Tibial nerve (tissue), 4 donors: ENCODE results near the gene SERINC3. TPM values are rescaled to one million over a fixed set of nuclear protein-coding genes. Genes with fewer than 3 reads are reported as not detected.

ENCODE experiments used
- DNase-seq, 2 donors: peaks; one replicate each; pipeline ENCODE4 v3.0.0-alpha.2; 2019; ENCODE audit warnings: low spot score in 2 of 2
- H3K27ac ChIP-seq, 4 donors: fragments of 200-600 bp; sonication (generic) in 3 of 4; one replicate each; pipeline ENCODE4 v1.5.1; 2017 to 2019; ENCODE audit warnings: mild to moderate bottlenecking in 1 of 4
- H3K27me3 ChIP-seq, 2 donors: fragments of 200-600 bp; sonication (generic) in 1 of 2; one replicate each; pipeline versions ENCODE4 v1.5.1 to v1.6.0; 2017 to 2019
- H3K36me3 ChIP-seq, 3 donors: fragments of 200-600 bp; sonication (generic); one replicate each; pipeline ENCODE4 v1.5.1; 2018 to 2019
- H3K4me1 ChIP-seq, 4 donors: fragments of 200-600 bp; sonication (generic) in 3 of 4; one replicate each; pipeline ENCODE4 v1.5.1; 2017 to 2019
- H3K4me3 ChIP-seq, 4 donors: fragments of 200-600 bp; sonication (generic) in 3 of 4; one replicate each; pipeline ENCODE4 v1.5.1; 2017 to 2019; ENCODE audit warnings: mild to moderate bottlenecking in 1 of 4, moderate library complexity in 1 of 4
- H3K9me3 ChIP-seq, 4 donors: fragments of 200-600 bp; sonication (generic) in 3 of 4; one replicate each; pipeline ENCODE4 v1.5.1; 2017 to 2019
- EP300 ChIP-seq, 2 donors: sonication (generic); formaldehyde crosslinking; IDR thresholded peaks; one replicate each; pipeline ENCODE4 v1.6.1; 2017; ENCODE audit warnings: antibody characterized with exemption in 2 of 2, mild to moderate bottlenecking in 1 of 2
- POLR2A ChIP-seq, 2 donors: fragments of 450-650 bp; IDR thresholded peaks; one replicate each; pipeline ENCODE4 v1.6.1; 2017; ENCODE audit warnings: antibody characterized with exemption in 2 of 2, mild to moderate bottlenecking in 2 of 2, moderate library complexity in 2 of 2
- WGBS, 2 donors: methylation state at CpG; one replicate each; pipeline ENCODE4 v1.1.5; 2018; 5-methylcytosine and 5-hydroxymethylcytosine counted together
- total RNA-seq, 4 donors: library from RNA; depleted of rRNA; stranded (reverse); fragments of >200 nt; gene quantifications; one replicate each; pipeline ENCODE4 v1.1.0, GENCODE V29; 2016
- TF ChIP-seq, protein P1 (sequence below), 5 experiments: fragments of 200-600 bp in 3 of 5; fragments of 450-650 bp in 2 of 5; sonication (generic) in 3 of 5; IDR thresholded peaks; one replicate each; pipeline ENCODE4 v1.5.1; 2016 to 2019; ENCODE audit warnings: antibody characterized with exemption in 5 of 5, mild to moderate bottlenecking in 3 of 5, moderate library complexity in 2 of 5

SERINC3 gene
- 10 to 100 TPM; 59.7 to 97.5 (median 86.7) TPM for total RNA-seq

- H3K27me3 ChIP-seq, result no peaks in the 10 kb centered on the region
- DNase-seq, result peak; percentile 96
- H3K27ac ChIP-seq, result peak within 1 kb of the TSS; percentile 96 to 99 (median 98)
- H3K4me3 ChIP-seq, result peak within 1 kb of the TSS; percentile 77 to 97 (median 84)
- H3K36me3 ChIP-seq, result peaks cover 0 to 5% (median 0%) of the 10 kb centered on the region in 3 donors
- WGBS, 2 donors, result 0 to 1% methylated on average over 36 to 46 of the region's 49 CpGs
- TF ChIP-seq EP300 (IDR thresholded peaks at IDR 0.05) (peak; percentile 95 to 98), POLR2A (IDR thresholded peaks at IDR 0.05) (peak; percentile 88 to 97)
- TF ChIP-seq, protein P1, sequence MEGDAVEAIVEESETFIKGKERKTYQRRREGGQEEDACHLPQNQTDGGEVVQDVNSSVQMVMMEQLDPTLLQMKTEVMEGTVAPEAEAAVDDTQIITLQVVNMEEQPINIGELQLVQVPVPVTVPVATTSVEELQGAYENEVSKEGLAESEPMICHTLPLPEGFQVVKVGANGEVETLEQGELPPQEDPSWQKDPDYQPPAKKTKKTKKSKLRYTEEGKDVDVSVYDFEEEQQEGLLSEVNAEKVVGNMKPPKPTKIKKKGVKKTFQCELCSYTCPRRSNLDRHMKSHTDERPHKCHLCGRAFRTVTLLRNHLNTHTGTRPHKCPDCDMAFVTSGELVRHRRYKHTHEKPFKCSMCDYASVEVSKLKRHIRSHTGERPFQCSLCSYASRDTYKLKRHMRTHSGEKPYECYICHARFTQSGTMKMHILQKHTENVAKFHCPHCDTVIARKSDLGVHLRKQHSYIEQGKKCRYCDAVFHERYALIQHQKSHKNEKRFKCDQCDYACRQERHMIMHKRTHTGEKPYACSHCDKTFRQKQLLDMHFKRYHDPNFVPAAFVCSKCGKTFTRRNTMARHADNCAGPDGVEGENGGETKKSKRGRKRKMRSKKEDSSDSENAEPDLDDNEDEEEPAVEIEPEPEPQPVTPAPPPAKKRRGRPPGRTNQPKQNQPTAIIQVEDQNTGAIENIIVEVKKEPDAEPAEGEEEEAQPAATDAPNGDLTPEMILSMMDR (IDR thresholded peaks at IDR 0.05), result peak in 2 of 5 experiments; percentile 11 to 18
- peaks cover 2 to 52% (median 33%) of the 10 kb centered on the region in 4 donors for H3K4me1 ChIP-seq
- no peaks in the 10 kb centered on the region for H3K9me3 ChIP-seq
Observed at GRCh38 chr20:44521484-44522481, at the start of gene SERINC3. SERINC3 (minus strand) TSS chr20:44522070; CDS start chr20:44521951, 119 bp downstream.

DNA sequence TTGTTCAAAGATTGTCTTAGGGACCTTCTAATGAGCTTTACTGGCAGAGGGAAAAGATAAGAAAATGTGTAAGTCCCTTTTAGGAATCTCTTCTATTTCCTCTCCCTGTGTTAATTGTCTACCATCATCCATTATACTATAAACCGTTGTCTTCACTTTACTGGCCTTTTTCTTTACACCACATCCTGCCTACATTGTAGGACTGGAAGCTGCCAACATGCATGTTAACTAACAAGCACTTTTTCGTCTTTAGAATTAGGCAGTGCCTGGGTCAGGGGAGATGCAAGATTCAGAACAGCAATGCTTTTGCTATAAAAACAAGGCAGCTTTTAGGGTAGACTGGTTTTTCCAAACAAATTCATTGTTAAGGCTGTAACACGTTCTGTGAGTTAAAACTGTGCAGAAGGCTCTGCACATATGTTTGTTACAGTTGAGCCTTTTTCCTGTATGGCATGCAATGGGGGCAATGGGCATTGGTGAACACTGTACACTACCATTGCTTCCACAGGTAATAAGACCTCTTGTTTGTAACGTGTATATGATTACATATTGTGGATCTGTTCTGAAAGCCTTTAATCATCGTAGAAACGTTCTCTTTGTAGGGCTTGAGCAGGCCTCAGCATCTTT is 49.6 kb upstream of the SERINC3 start:
- H3K27me3 ChIP-seq, result no peaks in the 10 kb centered on the region
- no peaks in the 10 kb centered on the region for H3K9me3 ChIP-seq
- no peak overlapping the region for H3K4me3 ChIP-seq
- peaks cover 0 to 34% (median 9%) of the 10 kb centered on the region in 4 donors for H3K4me1 ChIP-seq
- peak overlapping the region in 3 of 4 donors; percentile 73 to 85 (median 81) for H3K27ac ChIP-seq
- 70 to 71% methylated on average over 6 of the region's 6 CpGs for WGBS, 2 donors
- no peak for DNase-seq
- no peaks in the 10 kb centered on the region for H3K36me3 ChIP-seq
- TF ChIP-seq POLR2A (IDR thresholded peaks at IDR 0.05), result no peak
- TF ChIP-seq EP300 (IDR thresholded peaks at IDR 0.05), result no peak
- TF ChIP-seq, protein P1 (IDR thresholded peaks at IDR 0.05), result no peak

DNA sequence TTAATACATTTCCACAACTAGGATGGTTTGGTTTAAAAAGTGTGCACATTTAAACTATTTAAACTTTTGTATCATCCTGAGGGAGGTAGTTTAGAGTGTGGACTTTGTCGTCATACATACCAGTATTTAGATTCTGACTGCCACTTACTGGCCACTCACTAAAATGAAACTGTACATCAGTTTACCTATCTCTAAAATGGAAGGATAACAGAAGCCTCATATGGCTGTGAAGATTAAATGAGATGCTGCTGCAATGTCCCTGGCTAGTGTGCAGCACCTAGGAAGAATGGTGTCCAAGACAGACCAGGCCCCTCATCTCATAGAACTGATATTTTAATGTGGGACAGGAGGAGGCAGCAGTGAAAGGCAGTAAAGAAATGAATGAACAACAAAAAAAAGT is 48.5 kb upstream of the SERINC3 start:
- H3K27me3 ChIP-seq, result no peaks in the 10 kb centered on the region
- H3K27ac ChIP-seq, result no peak overlapping the region
- 100% methylated on average over 1 of the region's 1 CpG for WGBS, 2 donors
- DNase-seq, result no peak
- no peaks in the 10 kb centered on the region for H3K9me3 ChIP-seq
- TF ChIP-seq EP300 (IDR thresholded peaks at IDR 0.05), result no peak
- no peak for TF ChIP-seq POLR2A (IDR thresholded peaks at IDR 0.05)
- TF ChIP-seq, protein P1 (IDR thresholded peaks at IDR 0.05), result no peak
- H3K4me1 ChIP-seq, result peaks cover 0 to 27% (median 9%) of the 10 kb centered on the region in 4 donors
- H3K36me3 ChIP-seq, result no peaks in the 10 kb centered on the region
- no peak overlapping the region for H3K4me3 ChIP-seq

DNA sequence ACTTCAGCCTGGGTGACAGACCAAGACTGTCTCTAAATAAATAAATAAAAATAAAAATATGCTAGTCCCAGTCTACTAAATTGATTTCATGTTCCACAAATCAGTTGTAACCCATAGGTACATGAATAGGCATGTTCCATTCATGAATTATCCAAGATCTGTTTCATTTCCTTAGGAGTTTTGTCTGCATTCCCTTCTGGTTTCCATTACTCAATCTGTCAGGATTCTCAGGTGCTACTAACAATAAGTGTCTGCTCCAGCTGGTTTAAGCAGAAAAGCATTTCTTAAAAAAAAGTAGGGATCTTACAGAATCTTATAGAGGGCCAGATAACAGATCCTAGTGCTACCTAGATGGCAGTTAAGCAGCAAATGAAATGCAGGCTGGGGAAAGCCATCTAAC is 44.9 kb upstream of the SERINC3 start:
- Histone ChIP-seq H3K36me3 (no peaks in the 10 kb centered on the region), H3K27me3 (no peaks in the 10 kb centered on the region), H3K4me1 (peaks cover 0 to 5% (median under 1%) of the 10 kb centered on the region in 4 donors), H3K4me3 (no peak overlapping the region), H3K9me3 (no peaks in the 10 kb centered on the region), H3K27ac (no peak overlapping the region)
- no peak for DNase-seq
- TF ChIP-seq, protein P1 (IDR thresholded peaks at IDR 0.05), result no peak
- TF ChIP-seq EP300 (IDR thresholded peaks at IDR 0.05) (no peak), POLR2A (IDR thresholded peaks at IDR 0.05) (no peak)
